PC-9 (cell line): ENCODE results near the gene DNAAF5.

Source experiments
- EZH2 ChIP-seq: fragments of 200-600 bp; sonication (generic); IDR thresholded peaks from 2 replicates; pipeline ENCODE4 v1.8.0; 2017; ENCODE audit warnings: antibody characterized with exemption, low read depth
- TF ChIP-seq, protein P1 (sequence below): fragments of 200-600 bp; sonication (generic); conservative IDR thresholded peaks from 2 replicates; pipeline ENCODE4 v1.6.1; 2017; ENCODE audit warnings: mixed run types, antibody characterized with exemption, mild to moderate bottlenecking, moderate library complexity

DNA sequence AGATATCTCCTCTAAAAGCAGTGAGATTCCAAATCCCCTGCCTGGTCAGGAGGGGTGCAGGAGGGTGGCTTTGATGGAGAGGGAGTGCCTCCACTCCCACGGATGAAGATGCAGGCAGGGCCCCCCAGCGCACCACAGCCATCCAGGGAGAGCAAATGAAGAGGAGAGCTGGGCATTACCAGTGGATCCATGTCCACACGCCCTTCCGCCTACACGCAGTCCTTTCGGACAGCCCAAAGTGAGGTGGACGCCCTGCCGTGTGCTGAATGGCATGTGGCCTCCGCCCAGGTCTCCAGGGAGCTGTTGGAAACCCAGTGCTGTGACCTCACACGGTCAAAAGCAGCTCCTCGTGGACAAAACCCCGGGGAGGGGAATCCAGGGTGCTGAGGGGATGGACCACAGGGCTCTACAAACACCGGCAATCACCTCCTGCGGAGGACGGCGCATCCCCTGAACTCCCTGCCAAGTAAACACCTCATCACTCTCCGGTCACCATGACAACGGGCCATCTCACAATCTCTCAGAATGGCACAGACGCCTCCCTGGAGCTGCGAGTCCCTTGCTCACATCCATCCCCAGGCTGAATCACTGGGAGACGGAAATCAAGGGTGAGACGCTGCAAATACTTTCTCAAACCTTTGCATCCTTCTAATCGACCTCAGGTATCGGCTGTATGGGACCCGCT, 35.0 kb upstream of the DNAAF5 start:
- TF ChIP-seq EZH2, result no peak
- TF ChIP-seq, protein P1, sequence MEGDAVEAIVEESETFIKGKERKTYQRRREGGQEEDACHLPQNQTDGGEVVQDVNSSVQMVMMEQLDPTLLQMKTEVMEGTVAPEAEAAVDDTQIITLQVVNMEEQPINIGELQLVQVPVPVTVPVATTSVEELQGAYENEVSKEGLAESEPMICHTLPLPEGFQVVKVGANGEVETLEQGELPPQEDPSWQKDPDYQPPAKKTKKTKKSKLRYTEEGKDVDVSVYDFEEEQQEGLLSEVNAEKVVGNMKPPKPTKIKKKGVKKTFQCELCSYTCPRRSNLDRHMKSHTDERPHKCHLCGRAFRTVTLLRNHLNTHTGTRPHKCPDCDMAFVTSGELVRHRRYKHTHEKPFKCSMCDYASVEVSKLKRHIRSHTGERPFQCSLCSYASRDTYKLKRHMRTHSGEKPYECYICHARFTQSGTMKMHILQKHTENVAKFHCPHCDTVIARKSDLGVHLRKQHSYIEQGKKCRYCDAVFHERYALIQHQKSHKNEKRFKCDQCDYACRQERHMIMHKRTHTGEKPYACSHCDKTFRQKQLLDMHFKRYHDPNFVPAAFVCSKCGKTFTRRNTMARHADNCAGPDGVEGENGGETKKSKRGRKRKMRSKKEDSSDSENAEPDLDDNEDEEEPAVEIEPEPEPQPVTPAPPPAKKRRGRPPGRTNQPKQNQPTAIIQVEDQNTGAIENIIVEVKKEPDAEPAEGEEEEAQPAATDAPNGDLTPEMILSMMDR, result no peak
